OCI-LY1 (cell line): ENCODE results near the gene F2RL1.
"Not testable (repeated sequence)": the region's sequence is repeated elsewhere in the genome, so short reads cannot be mapped to it uniquely, and the experiment has no call there.

Source experiments
- H2AFZ ChIP-seq: fragments of 200-600 bp; sonication (generic), shearing (Covaris generic); 2 replicates; pipeline ENCODE4 v1.6.0; 2014; ENCODE audit warnings: antibody characterized with exemption, mild to moderate bottlenecking, low read length
- H3F3A ChIP-seq: fragments of 200-600 bp; sonication (generic), shearing (Covaris generic); 2 replicates; pipeline ENCODE4 v1.6.0; 2014; ENCODE audit warnings: mild to moderate bottlenecking, antibody characterized with exemption, low read length, moderate library complexity; ENCODE audit not compliant: insufficient read depth
- H3K27ac ChIP-seq: fragments of 200-600 bp; sonication (generic); 2 replicates; pipeline ENCODE4 v1.5.1; 2014; ENCODE audit warnings: low read length, mixed run types, mild to moderate bottlenecking, low read depth; ENCODE audit not compliant: poor library complexity, severe bottlenecking
- H3K27me3 ChIP-seq: fragments of 200-600 bp; sonication (generic); 2 replicates; pipeline ENCODE4 v1.6.0; 2014; ENCODE audit warnings: antibody characterized with exemption, mild to moderate bottlenecking, low read length, moderate library complexity; ENCODE audit not compliant: insufficient read depth
- H3K36me3 ChIP-seq: fragments of 200-600 bp; sonication (generic); 2 replicates; pipeline ENCODE4 v1.6.1; 2014; ENCODE audit warnings: mild to moderate bottlenecking, antibody characterized with exemption, low read length, moderate library complexity, mixed read lengths; ENCODE audit not compliant: insufficient read depth
- H3K4me1 ChIP-seq: fragments of 200-600 bp; sonication (generic); 2 replicates; pipeline ENCODE4 v1.5.1; 2014; ENCODE audit warnings: mild to moderate bottlenecking, low read length, moderate library complexity; ENCODE audit not compliant: insufficient read depth, severe bottlenecking
- H3K4me2 ChIP-seq: fragments of 200-600 bp; sonication (generic), shearing (Covaris generic); 2 replicates; pipeline ENCODE4 v1.6.1; 2014; ENCODE audit warnings: low read length
- H3K4me3 ChIP-seq: fragments of 200-600 bp; sonication (generic); 2 replicates; pipeline ENCODE4 v1.5.1; 2014; ENCODE audit warnings: low read length, low read depth, mild to moderate bottlenecking, mixed read lengths; ENCODE audit not compliant: poor library complexity, severe bottlenecking
- H3K79me2 ChIP-seq: fragments of 200-600 bp; shearing (Covaris generic); 2 replicates; pipeline ENCODE4 v1.6.1; 2016; ENCODE audit warnings: mixed run types, low read length, mixed read lengths; ENCODE audit not compliant: insufficient read depth
- H3K9ac ChIP-seq: fragments of 200-600 bp; sonication (generic), shearing (Covaris generic); 2 replicates; pipeline ENCODE4 v1.6.1; 2014; ENCODE audit warnings: mild to moderate bottlenecking, low read length, mixed read lengths
- H3K9me2 ChIP-seq: fragments of 200-600 bp; sonication (generic), shearing (Covaris generic); 2 replicates; pipeline ENCODE4 v1.6.1; 2014; ENCODE audit warnings: low read depth, mild to moderate bottlenecking, low read length, mixed read lengths
- H3K9me3 ChIP-seq: fragments of 200-600 bp; shearing (Covaris generic); 2 replicates; pipeline ENCODE4 v1.6.1; 2014; ENCODE audit warnings: low read length, mixed read lengths
- H4K20me1 ChIP-seq: fragments of 200-600 bp; sonication (generic), shearing (Covaris generic); 2 replicates; pipeline ENCODE4 v1.6.0; 2016; ENCODE audit warnings: mild to moderate bottlenecking, low read length; ENCODE audit not compliant: insufficient read depth
- EZH2 ChIP-seq: fragments of 200-600 bp; sonication (generic), shearing (Covaris generic); IDR thresholded peaks from 2 replicates; pipeline ENCODE4 v1.8.0; 2017; ENCODE audit warnings: borderline replicate concordance, mixed run types, mild to moderate bottlenecking, antibody characterized with exemption, low read length, moderate library complexity, mixed read lengths
- TF ChIP-seq, protein P1 (sequence below): fragments of 200-600 bp; sonication (generic), shearing (Covaris generic); IDR thresholded peaks from 2 replicates; pipeline ENCODE4 v1.5.1; 2017; ENCODE audit warnings: mild to moderate bottlenecking, antibody characterized with exemption, low read length, moderate library complexity, mixed read lengths

Gene F2RL1

DNA sequence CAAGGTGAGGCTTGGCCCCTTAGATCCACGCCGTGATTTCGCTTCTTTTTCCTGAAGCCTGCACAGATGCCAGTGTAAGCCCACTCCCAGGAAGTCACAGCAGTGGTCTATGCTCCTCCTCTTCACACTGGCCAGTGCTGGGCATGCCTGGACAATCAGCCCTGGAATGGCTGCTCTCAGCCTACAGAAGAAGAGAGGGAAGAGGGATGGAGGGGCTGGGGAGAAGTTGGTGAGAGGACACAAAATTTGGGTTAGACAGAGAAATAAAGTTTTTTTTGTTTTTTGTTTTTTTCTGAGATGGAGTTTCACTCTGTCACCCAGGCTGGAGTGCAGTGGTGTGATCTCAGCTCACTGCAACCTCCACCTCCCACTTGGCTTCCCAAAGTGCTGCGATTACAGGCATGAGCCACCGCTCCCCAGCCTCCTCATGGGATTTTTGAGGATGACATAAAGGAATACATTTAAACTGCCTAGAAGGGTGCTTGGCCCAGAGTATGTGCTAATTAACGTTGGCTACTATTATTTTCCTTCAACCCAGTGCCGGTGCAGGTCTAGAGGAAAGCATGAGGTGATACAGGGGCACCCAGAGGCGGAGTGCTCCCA, 31.8 kb downstream of the F2RL1 start:
- H3K4me1 ChIP-seq, result peaks cover 30% of the 10 kb centered on the region

GRCh38 chr5:76851728-76852369, 33.0 kb downstream of the F2RL1 start:
- H3K9me2 ChIP-seq, result no peaks in the 10 kb centered on the region
- H3K36me3 ChIP-seq, result peaks cover 7% of the 10 kb centered on the region; the same call in 1 of the 2 replicates
- H3K27me3 ChIP-seq, result no peaks in the 10 kb centered on the region
- TF ChIP-seq, protein P1, sequence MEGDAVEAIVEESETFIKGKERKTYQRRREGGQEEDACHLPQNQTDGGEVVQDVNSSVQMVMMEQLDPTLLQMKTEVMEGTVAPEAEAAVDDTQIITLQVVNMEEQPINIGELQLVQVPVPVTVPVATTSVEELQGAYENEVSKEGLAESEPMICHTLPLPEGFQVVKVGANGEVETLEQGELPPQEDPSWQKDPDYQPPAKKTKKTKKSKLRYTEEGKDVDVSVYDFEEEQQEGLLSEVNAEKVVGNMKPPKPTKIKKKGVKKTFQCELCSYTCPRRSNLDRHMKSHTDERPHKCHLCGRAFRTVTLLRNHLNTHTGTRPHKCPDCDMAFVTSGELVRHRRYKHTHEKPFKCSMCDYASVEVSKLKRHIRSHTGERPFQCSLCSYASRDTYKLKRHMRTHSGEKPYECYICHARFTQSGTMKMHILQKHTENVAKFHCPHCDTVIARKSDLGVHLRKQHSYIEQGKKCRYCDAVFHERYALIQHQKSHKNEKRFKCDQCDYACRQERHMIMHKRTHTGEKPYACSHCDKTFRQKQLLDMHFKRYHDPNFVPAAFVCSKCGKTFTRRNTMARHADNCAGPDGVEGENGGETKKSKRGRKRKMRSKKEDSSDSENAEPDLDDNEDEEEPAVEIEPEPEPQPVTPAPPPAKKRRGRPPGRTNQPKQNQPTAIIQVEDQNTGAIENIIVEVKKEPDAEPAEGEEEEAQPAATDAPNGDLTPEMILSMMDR, result no peak
- TF ChIP-seq EZH2, result no peak
- H3K9me3 ChIP-seq, result no peaks in the 10 kb centered on the region
- no peak overlapping the region for H3K4me3 ChIP-seq
- no peaks in the 10 kb centered on the region for H4K20me1 ChIP-seq
- H3K4me1 ChIP-seq, result peaks cover 40% of the 10 kb centered on the region
- no peak overlapping the region for H3K27ac ChIP-seq
- no peaks in the 10 kb centered on the region for H3F3A ChIP-seq
- no peaks in the 10 kb centered on the region for H3K79me2 ChIP-seq
- no peak overlapping the region for H2AFZ ChIP-seq
- H3K9ac ChIP-seq, result no peak overlapping the region
- no peak overlapping the region; the same call in 1 of the 2 replicates for H3K4me2 ChIP-seq

More for the DNA sequence above, 31.8 kb downstream of the F2RL1 start:
- Histone ChIP-seq H3K27me3 (no peaks in the 10 kb centered on the region), H3K4me2 (no peak overlapping the region), H4K20me1 (no peaks in the 10 kb centered on the region), H3K9me3 (no peaks in the 10 kb centered on the region), H3K9ac (no peak overlapping the region), H3K36me3 (peaks cover 7% of the 10 kb centered on the region; the same call in 1 of the 2 replicates), H3K9me2 (no peaks in the 10 kb centered on the region), H3F3A (no peaks in the 10 kb centered on the region), H3K27ac (no peak overlapping the region), H3K79me2 (no peaks in the 10 kb centered on the region), H3K4me3 (no peak overlapping the region), H2AFZ (no peak overlapping the region)
- TF ChIP-seq EZH2, result no peak

DNA sequence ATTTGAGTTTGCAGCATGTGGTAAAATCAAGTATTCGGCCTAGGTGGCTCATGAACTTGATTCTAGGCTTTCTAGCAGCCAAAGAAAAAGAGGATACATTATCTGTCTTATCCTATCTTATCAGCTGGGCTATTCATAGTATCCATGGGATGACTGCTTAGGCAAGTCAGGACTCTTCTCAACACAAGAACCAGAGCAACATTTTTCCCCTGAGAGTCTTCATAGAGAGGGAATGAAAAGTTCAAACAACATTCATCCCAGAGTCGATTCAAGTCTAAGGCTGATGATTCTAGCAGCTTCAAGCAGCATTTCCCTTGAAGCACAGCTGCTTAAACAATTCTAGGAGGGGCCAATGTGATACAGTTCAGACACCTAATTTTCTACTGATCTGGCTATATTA, 33.9 kb downstream of the F2RL1 start:
- Histone ChIP-seq H3K27ac (no peak overlapping the region), H3K27me3 (no peaks in the 10 kb centered on the region), H3K79me2 (no peaks in the 10 kb centered on the region), H3K36me3 (peaks cover 7% of the 10 kb centered on the region; the same call in 1 of the 2 replicates), H3K9me2 (no peaks in the 10 kb centered on the region), H2AFZ (no peak overlapping the region), H3K4me3 (no peak overlapping the region), H3K9ac (no peak overlapping the region), H4K20me1 (no peaks in the 10 kb centered on the region), H3K9me3 (no peaks in the 10 kb centered on the region), H3F3A (no peaks in the 10 kb centered on the region), H3K4me1 (peaks cover 40% of the 10 kb centered on the region), H3K4me2 (no peak overlapping the region)
- TF ChIP-seq, protein P1, result no peak
- no peak for TF ChIP-seq EZH2

GRCh38 chr5:76853741-76854140, 34.9 kb downstream of the F2RL1 start:
- H3K4me2 ChIP-seq, H3K36me3 ChIP-seq, H2AFZ ChIP-seq, H3K27ac ChIP-seq, H3F3A ChIP-seq, H3K9me2 ChIP-seq, H3K79me2 ChIP-seq, H3K9ac ChIP-seq, H4K20me1 ChIP-seq, H3K27me3 ChIP-seq, H3K9me3 ChIP-seq, H3K4me3 ChIP-seq: not testable (repeated sequence)
- peaks cover 40% of the 10 kb centered on the region for H3K4me1 ChIP-seq
